ENCODE data around the gene PPFIA3.
A peak's percentile ranks its signal among the peaks of the same experiment; 100 is the strongest.
"Not testable (repeated sequence)": the region's sequence is repeated elsewhere in the genome, so short reads cannot be mapped to it uniquely, and the experiment has no call there.

PPFIA3 gene

DNA sequence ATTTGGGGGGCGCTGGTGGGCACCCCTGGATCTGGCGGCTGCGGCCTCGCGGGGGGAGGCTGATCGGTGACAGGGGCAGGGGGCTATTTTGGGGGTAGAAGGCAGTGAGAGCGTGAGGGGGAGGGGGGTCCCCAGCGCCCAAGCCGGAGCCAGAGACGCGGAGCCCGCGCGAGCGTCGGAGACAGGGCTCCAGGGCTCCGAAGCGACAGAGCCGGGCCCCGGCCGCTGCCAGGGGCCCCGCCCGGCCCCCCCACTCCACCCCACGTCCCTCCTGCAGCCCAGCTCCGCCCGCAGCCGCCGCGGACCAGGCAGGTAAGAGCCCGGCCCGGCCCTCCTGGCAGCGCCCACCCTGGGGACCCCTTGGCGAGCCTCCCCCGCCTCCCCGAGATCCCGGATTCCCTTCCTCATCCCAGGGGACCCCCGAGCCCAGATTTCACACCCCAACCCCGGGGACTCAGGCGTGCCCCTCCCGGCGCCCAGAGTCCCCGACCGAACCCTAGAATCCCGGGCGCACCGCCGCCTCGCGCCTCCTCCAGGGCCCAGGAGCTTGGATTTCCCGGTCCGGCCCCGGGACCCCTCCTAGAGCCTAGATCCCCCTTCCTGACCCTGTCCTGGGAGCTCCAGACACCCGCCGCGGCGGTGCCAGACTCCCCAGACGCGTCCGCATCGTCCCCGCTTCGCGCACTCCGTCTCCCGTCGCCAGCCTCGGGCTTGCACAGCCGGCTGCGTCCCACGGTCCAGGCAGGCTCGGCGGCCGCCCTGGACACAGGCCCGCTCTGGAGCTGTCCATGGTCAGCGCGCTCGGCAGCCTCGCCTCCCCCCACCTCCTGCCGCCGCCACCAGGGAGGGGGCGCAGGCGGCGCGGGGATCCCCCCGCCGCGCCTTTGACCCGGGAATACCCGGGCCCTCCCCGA, at the start of gene PPFIA3:
PPFIA3 (plus strand) TSS at position 134 of the 914 bp plus-strand sequence. CDS start 8,330 bp downstream, outside the sequence.
- DNase-seq (ENCODE audit: low read depth in 4 of 4, low spot score in 1 of 4): no peak

DNA sequence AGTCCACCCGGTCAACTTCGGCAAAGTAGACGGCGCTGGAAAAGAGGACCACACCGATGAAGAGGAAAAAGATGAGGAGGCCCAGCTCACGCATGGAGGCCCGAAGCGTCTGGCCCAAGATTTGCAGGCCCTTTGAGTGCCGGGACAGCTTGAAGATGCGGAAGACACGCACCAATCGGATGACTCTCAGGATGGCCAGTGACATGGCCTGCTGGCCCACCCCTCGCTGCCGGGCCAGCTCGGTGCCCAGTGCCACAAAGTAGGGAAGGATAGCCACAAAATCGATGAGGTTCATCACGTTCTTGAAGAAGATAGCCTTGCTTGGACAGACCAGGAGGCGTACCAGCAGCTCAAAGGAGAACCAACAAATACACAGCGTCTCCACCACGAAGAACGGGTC, 48.9 kb upstream of the PPFIA3 start:
- no peak for DNase-seq (ENCODE audit: low read depth in 4 of 4, low spot score in 1 of 4)

DNA sequence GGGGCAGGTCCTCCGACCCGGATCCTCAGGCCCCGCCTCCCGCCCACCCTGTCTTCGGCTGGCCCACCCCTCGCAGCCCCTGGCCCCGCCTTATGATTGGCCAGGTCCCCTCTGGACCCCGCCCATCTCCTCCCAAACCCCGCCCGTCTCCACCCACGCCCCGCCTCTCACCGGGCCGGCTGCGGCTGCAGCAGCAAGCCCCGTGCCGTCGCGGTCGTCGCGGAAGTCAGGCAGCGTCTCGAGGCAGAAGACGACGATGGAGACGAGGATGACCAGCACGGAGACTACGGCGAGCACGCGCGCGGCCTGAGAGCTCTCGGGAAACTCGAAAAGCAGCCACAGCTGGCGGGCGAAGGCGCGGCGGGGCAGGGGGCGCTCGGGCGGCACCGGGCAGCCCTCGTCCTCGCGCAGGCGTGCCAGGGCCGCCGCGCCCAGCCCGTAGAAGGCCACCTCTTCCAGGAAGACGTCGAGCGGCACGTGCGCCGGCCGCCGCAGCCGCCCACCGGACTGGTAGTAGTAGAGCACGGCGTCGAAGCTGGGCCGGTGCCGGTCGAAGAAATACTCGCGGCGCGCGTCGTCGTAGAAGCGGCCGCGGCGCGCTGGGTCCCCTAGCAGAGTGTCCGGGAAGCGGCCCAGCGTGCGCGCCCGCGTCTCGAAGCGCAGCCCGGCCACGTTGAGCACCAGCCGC, 47.3 kb upstream of the PPFIA3 start:
- DNase-seq (ENCODE audit: low read depth in 4 of 4, low spot score in 1 of 4): peak in 1 of 4 experiments; percentile 19

DNA sequence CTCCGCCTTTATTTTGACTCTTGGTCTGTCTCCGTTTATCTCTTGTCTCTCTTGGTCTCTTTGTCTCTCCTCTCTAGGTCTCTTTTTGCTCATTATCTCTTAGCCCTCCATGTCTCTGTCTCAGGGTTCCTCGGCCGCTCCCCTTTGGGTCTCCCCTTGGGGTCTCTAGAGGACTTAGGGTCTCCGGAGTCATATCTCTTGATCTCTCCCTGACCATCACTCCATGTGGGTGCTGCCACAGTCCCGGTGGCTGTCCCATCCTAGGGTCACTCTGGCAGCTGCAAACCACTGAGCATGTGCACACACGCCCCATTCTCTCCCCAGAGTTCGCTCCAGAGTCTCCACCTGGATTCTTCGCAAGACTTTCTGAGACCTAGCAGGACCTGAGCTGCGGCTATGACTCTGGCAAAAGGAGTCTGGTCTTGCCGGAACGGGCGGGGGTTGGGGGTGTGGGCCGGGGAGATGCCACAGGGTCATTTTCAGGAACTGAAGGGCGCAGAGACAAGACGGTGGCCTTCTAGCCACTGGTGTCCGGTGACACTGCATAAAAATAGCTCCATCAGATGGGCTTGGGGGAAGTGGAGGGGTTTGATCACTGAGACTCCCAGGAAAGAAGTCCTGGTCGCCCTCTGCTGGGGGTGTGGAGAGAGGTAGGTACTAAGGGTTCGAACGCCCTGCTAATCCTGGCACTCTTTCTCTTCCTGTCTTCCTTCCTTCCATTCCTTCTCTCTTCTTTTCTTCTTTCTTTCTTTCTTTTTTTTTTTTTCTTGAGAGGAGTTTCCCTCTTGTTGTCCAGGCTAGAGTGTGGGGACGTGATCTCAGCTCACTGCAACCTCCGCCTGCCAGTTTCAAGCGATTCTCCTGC, 45.6 kb upstream of the PPFIA3 start:
- no peak for DNase-seq (ENCODE audit: low read depth in 4 of 4, low spot score in 1 of 4)

DNA sequence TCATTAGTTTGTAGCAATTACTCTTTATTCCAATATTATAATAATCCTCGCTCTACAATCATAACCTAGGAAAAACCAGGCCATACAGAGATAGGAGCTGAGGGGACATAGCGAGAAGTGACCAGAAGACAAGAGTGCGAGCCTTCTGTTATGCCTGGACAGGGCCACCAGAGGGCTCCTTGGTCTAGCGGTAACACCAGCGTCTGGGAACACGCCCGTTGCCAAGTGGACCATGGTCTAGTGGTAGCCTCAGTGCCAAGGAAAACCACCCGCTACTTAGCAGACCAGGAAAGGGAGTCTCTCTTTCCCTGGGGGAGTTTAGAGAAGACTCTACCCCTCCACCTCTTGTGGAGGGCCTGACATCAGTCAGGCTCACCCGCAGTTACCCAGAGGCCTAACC, 44.5 kb upstream of the PPFIA3 start:
- DNase-seq (ENCODE audit: low read depth in 4 of 4, low spot score in 1 of 4): not testable (repeated sequence)

DNA sequence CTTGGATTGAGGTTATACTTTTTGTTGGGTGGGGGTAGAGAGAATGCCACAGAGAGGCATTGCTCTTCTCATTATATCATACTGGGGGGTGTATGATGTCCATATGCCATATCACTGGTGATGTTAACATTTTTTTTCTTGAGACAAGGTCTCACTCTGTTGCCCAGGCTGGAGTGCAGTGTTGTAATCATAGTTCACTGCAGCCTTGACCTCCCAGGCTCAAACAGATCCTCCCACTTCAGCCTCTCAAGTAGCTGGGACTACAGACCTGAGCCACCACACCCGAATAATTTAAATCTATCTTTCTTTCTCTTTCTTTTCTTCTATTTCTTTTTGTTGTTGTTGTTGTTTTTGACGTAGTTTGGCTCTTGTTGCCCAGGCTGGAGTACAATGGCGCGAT, 39.0 kb upstream of the PPFIA3 start:
- no peak for DNase-seq (ENCODE audit: low read depth in 4 of 4, low spot score in 1 of 4)

DNA sequence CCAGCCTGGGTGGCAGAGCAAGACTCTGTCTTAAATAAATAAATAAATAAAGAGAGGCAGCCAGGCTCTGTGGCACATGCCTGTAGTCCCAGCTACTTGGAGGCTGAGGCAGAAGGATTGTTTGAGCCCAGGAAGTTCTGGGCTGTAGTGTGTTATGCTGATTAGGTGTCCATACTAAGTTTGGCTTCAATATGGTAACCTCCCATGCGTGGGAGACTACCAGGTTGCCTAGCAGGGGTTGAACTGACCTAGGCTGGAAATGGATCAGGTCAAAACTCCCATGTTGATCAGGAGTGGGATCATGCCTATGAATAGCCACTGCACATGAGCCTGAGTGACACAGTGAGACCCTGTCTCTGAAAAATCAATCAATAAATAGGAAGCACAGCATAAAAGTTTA, 38.1 kb upstream of the PPFIA3 start:
- DNase-seq (ENCODE audit: low read depth in 4 of 4, low spot score in 1 of 4): no peak

DNA sequence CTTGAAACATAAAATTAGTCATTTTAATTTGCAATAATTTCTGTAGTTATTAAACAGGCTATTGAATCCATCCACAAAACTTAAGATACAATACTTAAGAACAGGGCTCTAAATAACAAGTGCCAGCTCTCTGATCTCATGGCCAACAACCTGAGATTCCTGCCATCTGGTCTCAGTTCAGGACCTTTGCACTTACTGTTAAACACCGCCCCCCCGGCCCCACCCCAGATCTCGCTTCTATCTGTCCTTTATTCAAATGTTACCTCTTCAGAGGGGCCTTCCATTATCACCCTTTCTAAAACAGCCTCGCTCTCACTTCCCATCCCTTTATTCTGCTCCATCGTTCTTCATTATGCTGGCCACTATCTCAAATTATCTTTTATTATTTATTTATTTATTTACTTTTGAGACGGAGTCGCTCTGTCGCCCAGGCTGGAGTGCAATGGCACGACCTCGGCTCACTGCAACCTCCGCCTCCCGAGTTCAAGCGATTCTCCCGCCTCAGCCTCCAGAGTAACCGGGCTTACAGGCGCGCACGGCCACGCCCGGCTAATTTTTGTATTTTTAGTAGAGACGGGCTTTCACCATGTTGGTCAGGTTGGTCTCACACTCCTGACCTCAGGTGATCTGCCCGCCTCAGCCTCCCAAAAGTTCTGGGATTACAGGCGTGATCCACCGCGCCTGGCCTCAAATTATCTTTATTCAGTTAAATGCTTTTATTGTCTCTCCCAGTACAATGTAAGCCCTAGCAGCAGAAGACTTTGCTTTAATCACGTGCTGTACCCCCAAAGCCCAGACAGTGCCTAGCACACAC, 34.9 kb upstream of the PPFIA3 start:
- DNase-seq (ENCODE audit: low read depth in 4 of 4, low spot score in 1 of 4): no peak

DNA sequence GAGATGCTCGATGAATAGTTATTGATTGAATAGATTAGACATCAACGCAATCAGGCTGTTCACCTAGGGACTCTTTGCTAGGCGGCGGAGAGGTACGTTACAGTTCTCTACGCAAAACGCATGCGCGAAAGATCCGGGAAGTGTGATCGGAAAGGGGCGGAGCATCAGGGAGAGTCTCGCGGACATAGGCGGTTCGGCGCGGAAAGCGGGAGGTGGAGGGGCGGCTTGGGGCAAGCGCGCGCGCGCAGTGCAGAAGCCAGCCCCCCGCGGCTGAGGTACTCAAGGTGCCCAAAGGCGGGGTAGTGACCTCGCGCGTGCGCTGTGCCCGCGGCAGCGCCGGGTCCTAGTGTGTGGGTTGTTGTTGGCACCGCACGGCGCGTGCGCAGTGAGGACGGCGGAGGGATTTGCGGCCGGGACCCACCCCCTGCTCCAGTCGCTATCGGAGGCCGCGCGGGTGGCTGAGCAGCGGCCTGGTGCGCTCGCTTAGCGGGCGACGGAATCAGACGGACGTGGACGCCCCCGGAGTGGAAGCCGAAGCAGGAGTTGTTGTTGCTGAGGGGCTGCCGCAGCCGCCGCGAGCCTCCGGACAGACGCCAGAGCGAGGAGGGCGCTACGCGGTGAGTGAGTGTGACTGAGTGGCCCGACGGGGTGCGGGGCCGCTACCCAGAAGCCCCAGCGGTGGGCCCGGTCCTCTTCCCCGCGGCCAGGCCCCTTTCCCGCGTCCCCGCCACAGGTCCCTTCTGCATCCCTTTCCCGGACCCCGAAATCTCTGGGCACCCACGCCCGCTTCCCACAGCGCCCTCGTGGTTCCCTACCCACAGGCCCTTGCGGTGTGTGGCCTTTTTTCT, 34.1 kb upstream of the PPFIA3 start, which contains the start of gene SNRNP70:
SNRNP70 (plus strand) TSS at position 432 of the 848 bp plus-strand sequence. CDS start 964 bp downstream, outside the sequence.
- peak; percentile 96 to 98 (median 97) for DNase-seq (ENCODE audit: low read depth in 4 of 4, low spot score in 1 of 4)

DNA sequence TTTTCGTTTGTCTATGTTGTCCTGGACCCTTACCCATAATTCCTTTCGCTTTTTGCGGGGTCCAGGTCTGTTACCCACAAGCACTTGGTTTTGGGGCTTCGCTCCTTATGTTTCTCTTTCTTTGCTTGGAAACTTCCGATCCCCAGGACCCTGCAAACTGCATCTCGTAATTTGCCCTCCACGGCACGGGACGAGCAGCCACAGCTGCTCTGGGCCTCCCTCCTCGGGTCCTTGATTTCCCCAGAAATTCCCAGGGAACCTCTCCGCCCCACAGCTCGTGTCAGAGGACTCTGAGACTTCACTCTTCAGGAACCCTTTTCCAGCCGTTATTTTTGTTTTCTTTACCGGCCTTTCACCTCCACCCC, 33.5 kb upstream of the PPFIA3 start:
- DNase-seq (ENCODE audit: low read depth in 4 of 4, low spot score in 1 of 4): no peak

DNA sequence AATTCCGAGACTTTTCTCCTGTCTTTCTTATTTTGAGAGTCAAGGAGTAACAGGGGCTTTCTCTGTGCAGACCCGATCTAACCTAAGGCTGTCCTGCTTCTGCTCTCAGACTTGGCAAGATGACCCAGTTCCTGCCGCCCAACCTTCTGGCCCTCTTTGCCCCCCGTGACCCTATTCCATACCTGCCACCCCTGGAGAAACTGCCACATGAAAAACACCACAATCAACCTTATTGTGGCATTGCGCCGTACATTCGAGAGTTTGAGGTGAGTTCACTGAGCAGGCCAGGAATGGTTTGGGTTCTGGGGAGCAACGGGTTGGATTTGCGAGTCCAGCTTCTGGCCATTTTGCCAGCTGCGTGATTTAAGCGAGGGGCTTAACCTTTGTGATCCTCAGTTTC, 33.0 kb upstream of the PPFIA3 start:
- no peak for DNase-seq (ENCODE audit: low read depth in 4 of 4, low spot score in 1 of 4)

DNA sequence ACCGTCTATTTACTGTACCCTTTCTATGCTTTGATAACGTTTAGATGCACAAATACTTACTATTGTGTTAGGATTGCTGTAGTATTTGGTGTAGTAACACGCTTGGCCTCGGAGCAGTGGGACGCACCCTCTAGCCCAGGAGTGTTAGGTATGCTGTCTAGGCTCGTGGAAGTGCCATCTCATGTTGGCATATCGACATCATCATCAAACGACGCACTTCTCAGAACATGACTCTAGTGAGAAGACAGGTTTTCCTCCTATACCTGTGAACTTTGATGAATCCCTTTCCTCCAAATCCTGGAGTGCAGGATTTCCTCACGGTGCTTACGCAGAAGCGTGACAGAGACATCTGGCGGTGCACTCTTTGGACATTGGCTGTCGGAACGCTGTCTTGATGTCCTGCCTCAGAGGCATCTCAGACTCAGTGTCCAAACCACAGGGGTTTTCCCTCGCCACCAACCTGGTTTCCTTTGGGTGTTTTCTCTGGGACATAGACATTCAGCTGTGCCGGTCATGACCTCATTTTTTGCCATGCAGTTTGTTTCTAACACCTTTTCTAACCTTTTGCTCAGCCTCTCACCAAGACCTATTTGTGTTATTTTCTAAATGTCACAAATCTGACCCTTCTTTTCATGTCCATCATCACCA, 27.8 kb upstream of the PPFIA3 start:
- DNase-seq (ENCODE audit: low read depth in 4 of 4, low spot score in 1 of 4): no peak

DNA sequence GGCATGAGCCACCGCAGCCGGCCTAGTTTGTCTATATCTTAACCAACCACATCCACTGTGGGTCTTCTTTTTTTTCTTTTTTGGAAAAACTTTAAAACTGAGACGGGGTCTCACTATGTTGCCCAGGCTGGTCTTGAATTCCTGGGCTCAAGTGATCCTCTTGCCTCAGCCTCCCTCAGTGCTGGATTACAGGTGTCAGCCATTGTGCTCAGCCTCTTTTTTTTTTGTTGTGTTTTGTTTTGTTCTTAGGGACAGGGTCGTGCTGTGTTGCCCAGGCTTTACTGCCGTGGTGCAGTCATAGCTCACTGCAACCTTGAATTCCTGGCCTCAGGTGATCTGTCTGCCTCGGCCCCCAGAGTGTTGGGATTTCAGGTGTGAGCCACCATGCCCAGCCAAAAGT, 26.7 kb upstream of the PPFIA3 start:
- no peak for DNase-seq (ENCODE audit: low read depth in 4 of 4, low spot score in 1 of 4)

DNA sequence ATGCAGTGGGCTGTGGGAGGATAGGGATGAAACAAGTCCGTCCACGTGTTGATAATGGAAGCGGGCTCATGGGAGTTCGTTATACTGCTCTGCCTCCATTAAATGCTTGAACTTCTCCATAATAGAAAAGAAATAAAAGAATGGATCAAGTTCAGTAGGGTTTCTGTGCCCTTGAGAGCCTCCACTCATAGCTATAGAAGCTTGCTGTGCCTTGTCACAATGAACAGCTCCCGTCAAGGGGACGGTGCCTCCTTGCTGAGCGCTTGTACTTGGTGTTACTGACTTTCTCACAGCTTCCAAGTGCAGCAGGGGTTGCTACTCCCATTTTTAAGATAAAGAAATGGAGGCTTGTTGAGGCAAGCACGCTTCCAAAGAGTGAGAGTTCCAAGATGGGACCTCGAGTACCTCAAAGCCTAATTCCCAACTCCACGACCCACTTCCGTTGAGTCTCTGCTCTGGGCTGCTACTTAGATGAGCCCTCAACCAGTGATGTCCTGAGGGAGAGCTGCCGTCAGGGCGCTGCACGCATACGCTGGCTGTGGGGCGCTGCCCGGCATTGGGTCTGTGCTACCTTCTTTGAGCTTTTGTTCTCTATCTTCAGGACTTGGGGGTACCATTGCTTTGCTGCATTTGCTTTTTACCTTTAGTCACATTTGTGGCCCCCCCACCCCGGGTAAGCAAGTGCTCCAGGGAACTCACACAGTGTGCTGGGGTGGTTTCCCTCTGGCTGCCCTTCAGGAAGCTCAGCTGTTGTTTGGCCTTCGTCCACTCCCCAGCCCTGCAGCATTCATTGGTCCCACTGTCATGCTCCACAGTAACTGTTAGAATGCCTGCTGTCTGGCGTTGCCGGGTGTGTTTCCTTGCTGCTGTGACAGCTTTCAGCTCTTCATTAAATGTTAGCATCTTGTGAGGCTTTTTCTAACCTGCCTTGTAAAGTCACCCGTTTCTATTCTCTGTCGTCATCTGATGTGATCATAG, 24.6 kb upstream of the PPFIA3 start:
- no peak for DNase-seq (ENCODE audit: low read depth in 4 of 4, low spot score in 1 of 4)

DNA sequence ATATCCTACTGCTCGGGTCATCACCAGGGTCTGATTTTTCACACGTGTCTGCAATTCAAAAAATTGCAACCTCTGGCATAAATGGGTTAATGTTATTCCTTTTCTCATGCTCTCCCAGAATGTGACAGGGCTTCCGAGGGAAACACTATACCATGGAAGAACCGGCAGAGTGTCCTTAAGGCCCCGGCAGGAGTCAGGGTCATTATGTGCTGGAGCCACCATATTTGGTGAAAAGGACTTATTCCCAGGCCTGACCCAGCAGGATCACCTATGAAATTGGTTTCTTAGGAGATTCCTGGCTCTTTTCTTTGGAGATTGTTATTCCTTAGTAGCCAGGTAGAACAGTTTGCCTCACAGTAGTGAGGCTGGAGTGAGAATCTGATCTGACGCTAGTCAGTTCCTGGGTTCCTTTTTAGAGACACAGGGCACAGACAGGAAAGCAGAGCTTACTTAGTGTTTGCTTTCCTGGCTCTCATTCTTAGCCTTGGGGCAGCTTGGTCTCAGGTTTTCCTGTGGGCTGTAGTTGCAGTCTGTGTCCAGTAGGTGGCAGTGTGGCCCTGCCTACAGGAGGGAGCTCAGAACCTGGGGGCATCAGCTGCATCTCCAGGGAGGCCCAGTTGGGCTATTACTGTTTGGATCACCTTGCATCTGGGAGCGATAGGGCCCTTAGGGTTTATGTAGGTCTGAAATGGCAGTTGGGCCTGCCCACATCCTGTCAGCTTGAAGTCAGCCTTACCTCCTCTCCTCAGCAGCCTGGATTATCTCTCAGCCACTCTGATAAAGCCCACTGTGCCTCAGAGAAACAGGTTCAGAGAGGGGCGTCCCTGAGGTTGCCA, 21.7 kb upstream of the PPFIA3 start:
- peak in 2 of 4 experiments; percentile 54 for DNase-seq (ENCODE audit: low read depth in 4 of 4, low spot score in 1 of 4)

DNA sequence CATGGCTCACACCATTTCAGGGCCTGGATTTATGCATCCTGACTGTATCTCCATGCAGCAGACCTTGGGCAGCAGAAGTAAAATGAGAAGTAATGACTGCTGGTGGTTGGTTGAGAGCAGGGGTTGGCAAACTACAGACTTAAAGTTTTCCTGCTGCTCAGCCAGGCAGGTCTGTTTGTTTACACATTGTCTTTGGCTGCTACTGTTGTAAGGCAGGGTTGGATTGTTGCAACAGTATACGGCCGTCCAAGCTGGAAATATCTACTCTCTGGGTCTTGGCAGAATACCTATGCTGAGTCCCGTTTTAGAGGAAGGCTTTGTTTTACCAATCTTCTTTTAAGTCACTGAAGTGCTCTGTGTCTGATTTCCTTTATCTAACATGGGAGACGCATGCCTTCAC, 20.5 kb upstream of the PPFIA3 start:
- DNase-seq (ENCODE audit: low read depth in 4 of 4, low spot score in 1 of 4): no peak

DNA sequence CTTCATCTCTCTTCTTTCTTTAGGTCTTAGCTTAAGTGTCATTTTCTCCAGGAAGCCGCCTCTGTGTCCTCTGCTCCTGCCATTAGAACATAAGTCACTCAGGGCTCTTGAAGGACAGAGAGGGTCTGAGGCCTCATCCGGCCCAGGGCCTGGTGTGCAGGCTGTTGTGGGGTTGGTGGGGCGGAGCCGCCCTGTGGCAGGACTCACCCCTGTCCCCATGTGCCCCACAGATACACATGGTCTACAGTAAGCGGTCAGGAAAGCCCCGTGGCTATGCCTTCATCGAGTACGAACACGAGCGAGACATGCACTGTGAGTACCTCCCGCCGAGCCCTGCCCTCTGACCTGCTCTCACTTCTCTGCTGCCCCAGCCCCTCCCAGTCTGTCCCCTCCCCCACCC, 18.2 kb upstream of the PPFIA3 start:
- DNase-seq (ENCODE audit: low read depth in 4 of 4, low spot score in 1 of 4): no peak
